GM06990 (cell line): ENCODE results near the gene SMIM31.

Experiments
- DNase-seq: peaks from one replicate; pipeline ENCODE4 v3.0.0-alpha.2; 2011; ENCODE audit not compliant: insufficient read length; ENCODE audit errors: extremely low read depth
- H3K27me3 ChIP-seq: replicated peaks from 2 replicates; pipeline ENCODE4 v1.6.0; 2011; ENCODE audit warnings: low read length; ENCODE audit not compliant: control insufficient read depth, insufficient read depth
- H3K36me3 ChIP-seq: 2 replicates; pipeline ENCODE4 v1.5.1; 2011; ENCODE audit warnings: low read length; ENCODE audit not compliant: control insufficient read depth, insufficient read depth
- H3K4me3 ChIP-seq: replicated peaks from 2 replicates; pipeline ENCODE4 v1.5.1; 2011; ENCODE audit warnings: low read depth, mild to moderate bottlenecking, control low read depth, low read length
- TF ChIP-seq, protein P1 (sequence below): IDR thresholded peaks from 2 replicates; pipeline ENCODE4 v1.5.1; 2011; ENCODE audit warnings: low read length, control low read depth, mild to moderate bottlenecking, inconsistent platforms; ENCODE audit not compliant: insufficient read depth, poor library complexity, severe bottlenecking

The SMIM31 gene

DNA sequence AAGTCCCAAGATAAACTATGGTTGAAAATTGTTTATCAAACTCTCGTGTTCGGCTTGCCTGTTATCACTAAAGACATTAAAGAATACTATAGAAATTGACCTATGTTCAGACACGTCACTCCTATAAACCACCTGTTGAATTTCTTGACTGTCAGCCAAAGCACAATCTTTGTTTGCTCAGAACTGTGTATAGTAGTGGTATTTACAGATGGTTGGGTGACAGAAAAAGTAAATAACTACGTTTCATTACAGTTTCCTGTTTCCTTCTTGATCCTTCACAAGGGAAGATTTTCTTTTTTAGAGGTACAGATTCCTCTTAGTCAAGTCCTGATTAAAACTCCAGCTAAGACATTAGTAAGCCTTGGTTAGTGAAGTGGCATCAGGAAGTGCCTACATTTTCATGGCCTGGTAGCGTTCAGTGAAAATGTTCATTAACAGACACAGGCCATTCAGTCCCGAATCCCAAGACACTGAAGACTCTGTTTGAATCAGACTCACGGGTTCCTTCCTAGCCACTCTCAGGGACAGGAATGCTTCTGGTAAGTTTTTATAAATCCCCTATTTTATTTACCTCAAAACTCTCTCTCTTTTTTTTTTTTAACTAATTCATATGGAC is at the start of gene SMIM31:
Gene SMIM31 (plus strand): TSS at position 259 of the 616 bp plus-strand sequence. CDS start 16,313 bp downstream, outside the sequence.
- no peak within 1 kb of the TSS for H3K4me3 ChIP-seq
- H3K36me3 ChIP-seq: no peaks in the 10 kb centered on the region
- no peak for DNase-seq
- H3K27me3 ChIP-seq: no peaks in the 10 kb centered on the region
- TF ChIP-seq, protein P1, sequence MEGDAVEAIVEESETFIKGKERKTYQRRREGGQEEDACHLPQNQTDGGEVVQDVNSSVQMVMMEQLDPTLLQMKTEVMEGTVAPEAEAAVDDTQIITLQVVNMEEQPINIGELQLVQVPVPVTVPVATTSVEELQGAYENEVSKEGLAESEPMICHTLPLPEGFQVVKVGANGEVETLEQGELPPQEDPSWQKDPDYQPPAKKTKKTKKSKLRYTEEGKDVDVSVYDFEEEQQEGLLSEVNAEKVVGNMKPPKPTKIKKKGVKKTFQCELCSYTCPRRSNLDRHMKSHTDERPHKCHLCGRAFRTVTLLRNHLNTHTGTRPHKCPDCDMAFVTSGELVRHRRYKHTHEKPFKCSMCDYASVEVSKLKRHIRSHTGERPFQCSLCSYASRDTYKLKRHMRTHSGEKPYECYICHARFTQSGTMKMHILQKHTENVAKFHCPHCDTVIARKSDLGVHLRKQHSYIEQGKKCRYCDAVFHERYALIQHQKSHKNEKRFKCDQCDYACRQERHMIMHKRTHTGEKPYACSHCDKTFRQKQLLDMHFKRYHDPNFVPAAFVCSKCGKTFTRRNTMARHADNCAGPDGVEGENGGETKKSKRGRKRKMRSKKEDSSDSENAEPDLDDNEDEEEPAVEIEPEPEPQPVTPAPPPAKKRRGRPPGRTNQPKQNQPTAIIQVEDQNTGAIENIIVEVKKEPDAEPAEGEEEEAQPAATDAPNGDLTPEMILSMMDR: no peak

DNA sequence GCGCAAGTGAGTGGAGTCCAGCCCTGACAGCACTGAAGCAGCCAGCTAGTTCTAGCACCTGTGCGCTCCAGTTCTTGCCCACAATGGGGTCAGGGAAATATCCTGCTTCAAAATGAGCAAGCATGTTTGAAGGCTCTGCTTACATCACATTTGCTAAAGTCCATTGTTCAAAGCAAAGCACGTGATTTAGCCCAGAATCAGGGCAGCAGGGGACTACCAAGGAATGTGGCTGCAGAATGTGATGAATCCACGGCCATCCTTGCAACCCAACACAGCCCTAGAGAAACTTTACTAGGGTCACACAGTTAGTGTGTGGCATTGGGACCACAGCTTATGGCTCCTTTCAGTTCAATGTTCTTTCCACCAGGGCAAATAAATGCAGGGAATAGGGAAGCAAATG is 47.3 kb upstream of the SMIM31 start:
- Histone ChIP-seq H3K4me3 (no peak overlapping the region), H3K36me3 (no peaks in the 10 kb centered on the region), H3K27me3 (no peaks in the 10 kb centered on the region)
- DNase-seq: no peak
- TF ChIP-seq, protein P1: no peak

DNA sequence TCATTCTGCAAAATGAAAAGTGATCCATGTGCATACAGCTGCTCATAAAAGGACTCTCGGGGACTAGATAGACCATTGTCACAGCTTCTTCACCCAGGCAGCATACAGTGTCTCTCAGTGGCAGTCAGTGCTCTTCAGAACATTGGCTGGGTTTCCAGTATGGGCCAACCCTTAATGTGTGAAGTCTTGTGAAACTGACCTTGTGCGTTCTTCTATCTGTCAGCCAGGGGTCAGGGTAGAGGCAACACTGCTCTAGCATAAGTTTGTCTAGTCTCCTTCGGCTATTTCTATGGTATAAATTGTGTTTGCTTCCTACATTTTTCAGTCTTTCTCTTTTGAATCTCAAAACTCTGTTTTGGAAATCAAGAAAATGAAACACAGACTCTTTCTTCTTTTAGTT is 37.0 kb upstream of the SMIM31 start:
- H3K36me3 ChIP-seq: no peaks in the 10 kb centered on the region
- no peak overlapping the region for H3K4me3 ChIP-seq
- TF ChIP-seq, protein P1: peak; percentile 35
- DNase-seq: no peak
- H3K27me3 ChIP-seq: no peaks in the 10 kb centered on the region

DNA sequence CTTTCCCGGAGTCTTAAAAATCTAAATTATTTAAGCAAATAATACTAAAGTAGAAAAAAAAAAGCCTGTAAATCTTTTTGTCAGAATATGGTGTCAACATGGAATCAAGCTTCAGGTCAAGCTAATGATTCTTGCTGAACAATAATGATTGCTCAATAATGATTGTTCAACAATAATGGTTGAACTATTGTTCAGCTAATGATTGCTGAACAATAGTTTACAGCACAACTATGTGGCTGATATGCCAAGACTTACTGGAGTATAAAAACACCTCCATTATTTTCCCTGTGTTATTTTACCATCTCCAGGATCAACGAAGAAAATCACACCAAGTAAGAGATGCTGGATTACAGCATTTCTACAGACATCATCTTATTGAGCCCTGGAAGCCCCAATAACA is 35.1 kb upstream of the SMIM31 start:
- Histone ChIP-seq H3K27me3 (no peaks in the 10 kb centered on the region), H3K4me3 (no peak overlapping the region), H3K36me3 (no peaks in the 10 kb centered on the region)
- DNase-seq: no peak
- TF ChIP-seq, protein P1: no peak

DNA sequence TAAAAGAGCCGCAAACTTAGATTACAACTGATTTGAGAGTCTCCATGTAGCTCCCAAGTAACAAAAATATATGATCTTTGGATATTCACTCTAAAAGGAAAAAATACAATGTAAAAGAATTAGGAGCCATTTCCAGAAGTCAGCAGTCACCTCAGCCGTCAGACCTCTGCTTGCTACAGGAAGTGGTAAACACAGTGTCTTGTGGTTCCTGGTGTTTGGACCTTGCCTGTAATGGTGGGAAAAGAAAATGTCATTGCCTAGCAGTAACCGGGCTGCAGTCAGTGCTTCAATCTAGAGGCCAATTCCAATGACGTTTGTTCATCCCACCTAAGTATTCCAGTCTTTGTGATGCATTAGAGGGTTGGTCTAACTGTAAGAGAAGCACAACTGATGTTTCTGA is 28.9 kb upstream of the SMIM31 start:
- no peak for DNase-seq
- no peaks in the 10 kb centered on the region; the same call in 1 of the 2 replicates for H3K27me3 ChIP-seq
- TF ChIP-seq, protein P1: no peak

More for the DNA sequence above, 28.9 kb upstream of the SMIM31 start:
- Histone ChIP-seq H3K4me3 (no peak overlapping the region), H3K36me3 (no peaks in the 10 kb centered on the region)
